H1 (cell line): ENCODE results near the gene CEMP1. TPM values are rescaled to one million over a fixed set of nuclear protein-coding genes. Genes with fewer than 3 reads are reported as not detected.

Experiments used
- CTCF ChIA-PET: fragments of 300-600 bp; sonication (Branson Sonifier 250); formaldehyde crosslinking; loops from one replicate; lab custom pipeline; 2021; ENCODE audit not compliant: partially characterized antibody; lab: Charles Lee
- POLR2A ChIA-PET: fragments of 300-600 bp; sonication (Branson Sonifier 250); formaldehyde crosslinking; loops from one replicate; lab custom pipeline; 2021; ENCODE audit warnings: inconsistent platforms; ENCODE audit not compliant: partially characterized antibody; lab: Charles Lee
- DNase-seq, 2 experiments: peaks; one replicate each; pipeline versions ENCODE4 v3.0.0 to v3.0.0-alpha.2; 2010 to 2022; ENCODE audit warnings: low spot score in 2 of 2, low read depth in 1 of 2, mixed read lengths in 1 of 2
- FAIRE-seq: peaks from 2 replicates; lab custom pipeline; 2011; peaks lifted over from hg19 to GRCh38; lab: Jason Lieb, UNC
- H2AFZ ChIP-seq: 2 replicates; pipeline ENCODE4 v1.8.1; 2012; ENCODE audit warnings: low read length, inconsistent platforms
- H2AK5ac ChIP-seq: 2 replicates; pipeline ENCODE4 v1.6.1; 2013; ENCODE audit warnings: low read depth, low read length
- H2BK120ac ChIP-seq: replicated peaks from 2 replicates; pipeline ENCODE3; 2013; ENCODE audit warnings: low read depth, low read length, inconsistent platforms
- H2BK12ac ChIP-seq: 2 replicates; pipeline ENCODE4 v1.6.1; 2013; ENCODE audit warnings: low read depth, low read length
- H2BK15ac ChIP-seq: 2 replicates; pipeline ENCODE4 v1.6.1; 2013; ENCODE audit warnings: low read length
- H2BK20ac ChIP-seq: 2 replicates; pipeline ENCODE4 v1.6.1; 2013; ENCODE audit warnings: low read length
- H2BK5ac ChIP-seq: 2 replicates; pipeline ENCODE4 v1.6.1; 2013; ENCODE audit warnings: low read depth, low read length
- H3K14ac ChIP-seq: 2 replicates; pipeline ENCODE4 v1.6.1; 2013; ENCODE audit warnings: inconsistent platforms; ENCODE audit not compliant: insufficient read length
- H3K18ac ChIP-seq: 2 replicates; pipeline ENCODE4 v1.6.1; 2013; ENCODE audit warnings: low read length; ENCODE audit errors: extremely low read depth
- H3K23ac ChIP-seq: 2 replicates; pipeline ENCODE4 v1.6.1; 2013; ENCODE audit warnings: inconsistent platforms; ENCODE audit not compliant: insufficient read length
- H3K23me2 ChIP-seq: 2 replicates; pipeline ENCODE4 v1.6.1; 2013; ENCODE audit warnings: low read depth, low read length
- H3K27ac ChIP-seq: 2 replicates; pipeline ENCODE4 v1.6.1; 2011; ENCODE audit warnings: low read depth, low read length, inconsistent platforms
- H3K27me3 ChIP-seq, 4 experiments: replicated peaks in 1 of 4; 1 replicate in 1 of 4; 2 replicates in 3 of 4; pipeline versions ENCODE4 v1.6.1 to v1.8.1; 2011 to 2013; ENCODE audit warnings: low read length in 3 of 4, mild to moderate bottlenecking in 3 of 4, inconsistent platforms in 2 of 4, mixed read lengths in 2 of 4, moderate library complexity in 1 of 4; ENCODE audit not compliant: control insufficient read depth in 3 of 4, insufficient read depth in 3 of 4; ENCODE audit errors: extremely low read depth in 1 of 4
- H3K36me3 ChIP-seq, 4 experiments: 2 replicates each; pipeline versions ENCODE4 v1.6.1 to v1.8.1; 2011 to 2013; ENCODE audit warnings: mild to moderate bottlenecking in 4 of 4, low read length in 3 of 4, moderate library complexity in 2 of 4, control low read depth in 1 of 4, inconsistent platforms in 1 of 4; ENCODE audit not compliant: insufficient read depth in 4 of 4, control insufficient read depth in 2 of 4
- H3K4ac ChIP-seq: replicated peaks from 2 replicates; pipeline ENCODE3; 2013; ENCODE audit warnings: low read length, low read depth, mixed read lengths, inconsistent platforms; ENCODE audit not compliant: insufficient read length
- H3K4me1 ChIP-seq, 4 experiments: replicated peaks in 1 of 4; 1 replicate in 1 of 4; 2 replicates in 3 of 4; pipeline versions ENCODE4 v1.6.1 to v1.8.1; 2011 to 2013; ENCODE audit warnings: low read length in 3 of 4, inconsistent platforms in 2 of 4, mixed read lengths in 1 of 4; ENCODE audit not compliant: insufficient read depth in 4 of 4, control insufficient read depth in 3 of 4
- H3K4me2 ChIP-seq, 2 experiments: 2 replicates each; pipeline versions ENCODE4 v1.6.1 to v1.8.1; 2011 to 2013; ENCODE audit warnings: low read depth in 2 of 2, low read length in 2 of 2, control low read depth in 1 of 2, inconsistent platforms in 1 of 2, mild to moderate bottlenecking in 1 of 2; ENCODE audit not compliant: insufficient read depth in 1 of 2
- H3K4me3 ChIP-seq, 4 experiments: fragments of 200-600, 300-600 bp in 1 of 4; sonication (generic), shearing (Covaris generic), sonication (Bioruptor Twin) in 1 of 4; 2 replicates each; pipeline versions ENCODE4 v1.5.1 to v1.8.1; 2011 to 2016; ENCODE audit warnings: low read length in 4 of 4, low read depth in 3 of 4, control low read depth in 2 of 4, inconsistent platforms in 2 of 4, mild to moderate bottlenecking in 2 of 4, mixed read lengths in 1 of 4, moderate library complexity in 1 of 4; ENCODE audit not compliant: insufficient read depth in 2 of 4; ENCODE audit errors: extremely low read depth in 1 of 4
- H3K56ac ChIP-seq: replicated peaks from 2 replicates; pipeline ENCODE3; 2013; ENCODE audit warnings: low read depth, mild to moderate bottlenecking, mixed read lengths, low read length, inconsistent platforms; ENCODE audit not compliant: insufficient read length
- H3K79me1 ChIP-seq: 2 replicates; pipeline ENCODE4 v1.6.1; 2013; ENCODE audit warnings: low read depth, low read length, control low read depth
- H3K79me2 ChIP-seq, 2 experiments: 2 replicates each; pipeline versions ENCODE4 v1.6.1 to v1.8.1; 2012 to 2013; ENCODE audit warnings: low read length in 2 of 2, mild to moderate bottlenecking in 2 of 2, inconsistent platforms in 1 of 2; ENCODE audit not compliant: insufficient read depth in 2 of 2, control insufficient read depth in 1 of 2
- H3K9ac ChIP-seq, 4 experiments: replicated peaks in 1 of 4; 1 replicate in 1 of 4; 2 replicates in 3 of 4; pipeline versions ENCODE4 v1.6.1 to v1.8.1; 2011 to 2013; ENCODE audit warnings: low read depth in 3 of 4, low read length in 3 of 4, control low read depth in 2 of 4, mild to moderate bottlenecking in 2 of 4, moderate library complexity in 2 of 4, inconsistent platforms in 1 of 4; ENCODE audit errors: extremely low read depth in 1 of 4
- H3K9me3 ChIP-seq, 2 experiments: 2 replicates each; pipeline versions ENCODE4 v1.6.1 to v1.8.1; 2012 to 2013; ENCODE audit warnings: mild to moderate bottlenecking in 2 of 2, moderate library complexity in 2 of 2, control low read depth in 1 of 2, inconsistent platforms in 1 of 2, low read depth in 1 of 2, low read length in 1 of 2, mixed read lengths in 1 of 2; ENCODE audit not compliant: insufficient read depth in 2 of 2
- H4K20me1 ChIP-seq, 2 experiments: replicated peaks in 1 of 2; 2 replicates each; pipeline versions ENCODE3 to v1.8.1; 2011 to 2013; ENCODE audit warnings: inconsistent platforms in 2 of 2, low read length in 2 of 2, mild to moderate bottlenecking in 1 of 2; ENCODE audit not compliant: insufficient read depth in 2 of 2, control insufficient read depth in 1 of 2
- H4K5ac ChIP-seq: 2 replicates; pipeline ENCODE4 v1.6.1; 2013; ENCODE audit warnings: low read length, low read depth, mixed read lengths, inconsistent platforms; ENCODE audit not compliant: insufficient read length
- H4K8ac ChIP-seq: 2 replicates; pipeline ENCODE4 v1.8.0; 2013; ENCODE audit warnings: mild to moderate bottlenecking, moderate library complexity, low read length, inconsistent platforms; ENCODE audit not compliant: insufficient read depth; ENCODE audit errors: extremely low read depth
- H4K91ac ChIP-seq: replicated peaks from 2 replicates; pipeline ENCODE3; 2013; ENCODE audit warnings: low read length, mixed read lengths, inconsistent platforms; ENCODE audit not compliant: insufficient read length
- ATF2 ChIP-seq: IDR thresholded peaks from 2 replicates; pipeline ENCODE4 v1.6.1; 2012; ENCODE audit warnings: low read length, inconsistent platforms
- E2F6 ChIP-seq: IDR thresholded peaks from 2 replicates; pipeline ENCODE4 v1.6.1; 2012; ENCODE audit warnings: inconsistent platforms
- MAX ChIP-seq: IDR thresholded peaks from 2 replicates; pipeline ENCODE4 v1.6.1; 2012; ENCODE audit warnings: inconsistent platforms
- SAP30 ChIP-seq: fragments of 300-600 bp; sonication (generic); IDR thresholded peaks from 2 replicates; pipeline ENCODE4 v1.7.1; 2012; ENCODE audit warnings: low read length, moderate library complexity, mild to moderate bottlenecking, inconsistent platforms; ENCODE audit not compliant: insufficient read depth, insufficient replicate concordance
- TAF1 ChIP-seq: IDR thresholded peaks from 2 replicates; pipeline ENCODE4 v1.6.1; 2011; ENCODE audit warnings: mild to moderate bottlenecking, low read depth, low read length
- USF2 ChIP-seq: IDR thresholded peaks from 2 replicates; pipeline ENCODE4 v1.6.1; 2011; ENCODE audit warnings: low read length, improper control_type of control experiment
- WGBS, 2 experiments: shearing (Covaris generic) in 1 of 2; methylation state at CpG; one replicate each; pipeline versions ENCODE4 v1.1.6 to v1.1.7; 2013 to 2015; ENCODE audit warnings: low lambda C conversion rate in 2 of 2, mixed read lengths in 2 of 2, inconsistent platforms in 1 of 2, low coverage in 1 of 2, missing lambda C conversion rate in 1 of 2; ENCODE audit not compliant: insufficient replicate concordance in 2 of 2, insufficient coverage in 1 of 2, insufficient read length in 1 of 2; ENCODE audit errors: extremely low coverage in 1 of 2, missing lambda C conversion rate in 1 of 2; 5-methylcytosine and 5-hydroxymethylcytosine counted together
- polyA plus RNA-seq, 7 experiments: library from polyadenylated mRNA; depleted of rRNA in 3 of 7; stranded (reverse) in 5 of 7; unstranded in 2 of 7; fragments of >200 nt in 5 of 7; fragments of 200-250 nt in 2 of 7; gene quantifications; 1 replicate in 5 of 7; 2 replicates in 1 of 7; 4 replicates in 1 of 7; pipeline versions ENCODE4 v1.2.1 to v1.2.3, GENCODE V29; 2011 to 2013; ENCODE audit warnings: missing spikeins in 2 of 7, mixed read lengths in 2 of 7
- total RNA-seq: library from RNA; stranded (reverse); fragmentation: NEBNext Ultra II Directional; extraction: Animal tissue kit (Norgen Biotek cat#: 25700); gene quantifications from 2 replicates; pipeline ENCODE4 v1.2.1, GENCODE V29; 2021

The CEMP1 gene
- total and polyA plus RNA-seq, 2 of the 8 experiments (the other 6 are each of a cell fraction or from before 2014, with no cell fraction given), result not detected

- H3K23me2 ChIP-seq, result no peaks in the 10 kb centered on the region
- no peak overlapping the region for H3K23ac ChIP-seq
- FAIRE-seq, result no peak
- H2AK5ac ChIP-seq, result no peak overlapping the region
- H3K27ac ChIP-seq, result no peak overlapping the region
- H2BK120ac ChIP-seq, result no peak overlapping the region
- H3K56ac ChIP-seq, result no peak overlapping the region
- H3K4me3 ChIP-seq, result no peak overlapping the region
- H3K36me3 ChIP-seq, result peaks cover 0 to 15% (median 4%) of the 10 kb centered on the region in 4 experiments; a peak in 4 of 8 replicates
- no peak overlapping the region for H2AFZ ChIP-seq
- no peak overlapping the region for H2BK12ac ChIP-seq
- no peak overlapping the region for H3K4ac ChIP-seq
- ChIA-PET POLR2A (interaction anchor here (1.5 kb wide), 1 partner anchor 345 kb away, joined by 5 read pairs; no protein-coding TSS in a partner anchor), CTCF (interaction anchor here (1.1 to 3.3 kb wide), 6 partner anchors 8 to 215 kb away, joined by 4 to 32 read pairs (median 4); no protein-coding TSS in a partner anchor)
- peaks cover 0 to 16% (median 9%) of the 10 kb centered on the region in 4 experiments; a peak in 6 of 7 replicates for H3K4me1 ChIP-seq
- no peak overlapping the region for H3K9ac ChIP-seq
- no peaks in the 10 kb centered on the region; a peak in 1 of 7 replicates for H3K27me3 ChIP-seq
- no peak overlapping the region for H3K4me2 ChIP-seq
- H3K79me1 ChIP-seq, result no peaks in the 10 kb centered on the region; the same call in 1 of the 2 replicates
- no peaks in the 10 kb centered on the region for H3K79me2 ChIP-seq
- no peak overlapping the region for H4K91ac ChIP-seq
- WGBS, 2 experiments, result 94% methylated on average over 4 of the region's 6 CpGs; no CpG with 5 or more reads in 1 of the 2 experiments
- no peak overlapping the region for H4K5ac ChIP-seq
- no peak overlapping the region for H2BK5ac ChIP-seq
- no peak for DNase-seq
- no peak overlapping the region for H2BK15ac ChIP-seq
- H3K18ac ChIP-seq, result no peak overlapping the region
- H3K14ac ChIP-seq, result no peak overlapping the region
- TF ChIP-seq E2F6 (no peak), USF2 (no peak), SAP30 (no peak), MAX (no peak), TAF1 (no peak), ATF2 (no peak)
- H2BK20ac ChIP-seq, result no peak overlapping the region
- H4K20me1 ChIP-seq, result peaks cover 2 to 4% of the 10 kb centered on the region in 2 experiments
- H3K9me3 ChIP-seq, result no peaks in the 10 kb centered on the region
- H4K8ac ChIP-seq, result no peak overlapping the region
Observed at GRCh38 chr16:2499454-2499853, 31.8 kb downstream of the CEMP1 start.
